Stimulated activated CD8-positive, alpha-beta memory T cell treated with anti-CD3 and anti-CD28 coated beads, Interleukin-12 subunit alpha, Interleukin-12 subunit beta, amount 100 ng/mL, for 24 hours (primary cell): ENCODE results near the gene NRXN2.
"Not testable (repeated sequence)": the region's sequence is repeated elsewhere in the genome, so short reads cannot be mapped to it uniquely, and the experiment has no call there.

ENCODE experiments used
- DNase-seq: peaks from one replicate; pipeline ENCODE4 v3.0.0-alpha.2; 2020; ENCODE audit errors: extremely low read depth

NRXN2 gene

GRCh38 chr11:64701956-64702355 lies 21.0 kb downstream of the NRXN2 start:
- DNase-seq, result not testable (repeated sequence)

GRCh38 chr11:64698427-64698826 lies 24.6 kb downstream of the NRXN2 start:
- no peak for DNase-seq

- no peak for DNase-seq
Observed at GRCh38 chr11:64697663-64698375, 25.2 kb downstream of the NRXN2 start.

- no peak for DNase-seq
Observed at GRCh38 chr11:64696045-64696444, 27.0 kb downstream of the NRXN2 start.

GRCh38 chr11:64695548-64695947 lies 27.4 kb downstream of the NRXN2 start:
- DNase-seq, result no peak

- DNase-seq, result no peak
Observed at GRCh38 chr11:64694821-64695365, 28.1 kb downstream of the NRXN2 start.

- no peak for DNase-seq
Observed at GRCh38 chr11:64694026-64694755, 28.8 kb downstream of the NRXN2 start.

DNA sequence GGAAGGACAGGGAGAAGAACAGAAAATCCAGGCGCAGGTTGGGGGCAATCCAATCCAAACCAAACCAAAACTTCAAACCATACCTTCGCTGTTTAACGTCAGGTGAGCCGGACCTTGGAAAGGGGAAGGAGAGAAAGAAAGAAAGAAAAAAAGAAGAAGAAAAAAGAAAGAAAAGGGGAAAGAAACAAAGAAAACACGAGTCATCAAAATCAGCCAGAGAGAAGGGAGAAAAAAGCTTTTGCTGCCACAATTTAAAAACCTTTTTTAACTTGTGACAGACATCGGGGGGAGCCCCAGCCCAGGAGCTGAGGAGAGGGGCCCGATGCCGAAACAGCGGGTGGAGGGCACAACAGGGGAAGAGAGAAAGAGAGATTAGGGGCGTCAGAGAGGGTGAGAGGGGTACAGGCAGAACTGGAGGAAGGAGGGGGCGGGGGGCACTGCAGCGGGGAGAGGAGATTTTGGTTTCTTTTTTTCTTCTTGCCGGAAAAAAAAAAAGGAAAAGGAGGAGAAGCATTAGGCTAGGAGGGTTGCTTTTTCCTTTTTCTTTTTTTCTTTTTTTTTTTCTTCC lies 30.1 kb downstream of the NRXN2 start:
- no peak for DNase-seq

GRCh38 chr11:64691543-64691942 lies 31.5 kb downstream of the NRXN2 start:
- no peak for DNase-seq

DNA sequence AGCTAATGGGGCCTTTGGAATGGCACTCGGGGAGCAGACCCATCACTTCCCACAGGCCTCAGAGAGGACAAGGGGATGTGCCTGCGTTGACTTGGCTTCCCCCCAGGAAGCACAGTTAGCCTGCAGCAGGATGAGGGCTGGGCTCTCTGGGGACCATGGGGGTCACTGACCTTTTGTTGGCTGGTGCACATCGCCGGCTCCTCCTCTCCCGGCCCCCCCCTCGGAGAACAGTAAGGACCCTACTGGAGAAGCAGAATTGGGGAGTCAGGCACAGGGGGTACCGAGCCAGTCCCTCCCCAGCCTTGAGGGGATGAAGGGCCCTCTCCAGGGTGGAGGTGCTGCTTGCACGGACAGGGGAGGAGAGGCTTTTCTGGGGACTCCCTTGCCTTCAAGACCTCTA lies 32.8 kb downstream of the NRXN2 start:
- DNase-seq, result no peak

- DNase-seq, result peak; percentile 74
Observed at GRCh38 chr11:64688534-64688982, 34.4 kb downstream of the NRXN2 start.

GRCh38 chr11:64687643-64688533 lies 35.1 kb downstream of the NRXN2 start:
- no peak for DNase-seq

DNA sequence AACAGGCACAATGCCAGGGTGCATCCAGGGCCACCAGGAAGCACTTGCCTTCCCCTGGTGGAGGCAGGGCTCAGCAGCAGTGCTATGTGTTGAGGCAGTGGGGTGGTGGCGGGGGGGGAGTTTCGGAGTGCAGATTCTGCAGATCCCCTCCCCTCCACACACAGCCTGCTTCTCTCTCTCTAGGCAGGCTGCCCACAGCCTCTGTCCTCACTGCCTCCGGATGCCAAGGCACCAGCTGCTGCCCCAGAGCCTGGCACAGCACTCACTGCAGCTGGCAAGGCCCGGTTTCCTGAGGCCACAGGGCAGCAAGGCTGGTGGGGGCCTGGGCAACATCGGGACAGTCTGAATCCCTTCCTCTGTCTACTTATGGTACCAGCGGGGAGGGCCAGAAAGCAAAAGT lies 35.8 kb downstream of the NRXN2 start:
- DNase-seq, result no peak

- no peak for DNase-seq
Observed at GRCh38 chr11:64686466-64687170, 36.4 kb downstream of the NRXN2 start.

- DNase-seq, result no peak
Observed at GRCh38 chr11:64685536-64685935, 37.5 kb downstream of the NRXN2 start.

GRCh38 chr11:64684357-64684756 lies 38.6 kb downstream of the NRXN2 start:
- DNase-seq, result no peak

GRCh38 chr11:64681171-64681570 lies 41.8 kb downstream of the NRXN2 start:
- DNase-seq, result no peak

- DNase-seq, result no peak
Observed at GRCh38 chr11:64679846-64680245, 43.2 kb downstream of the NRXN2 start.

GRCh38 chr11:64677441-64678023 lies 45.5 kb downstream of the NRXN2 start:
- no peak for DNase-seq

- DNase-seq, result no peak
Observed at GRCh38 chr11:64676261-64676615, 46.8 kb downstream of the NRXN2 start.
